ENCODE results near the gene GRIN3B. TPM values are rescaled to one million over a fixed set of nuclear protein-coding genes. Genes with fewer than 3 reads are reported as not detected.

GRIN3B gene
- total and polyA plus RNA-seq, 2 experiments from 2014 or later = 0.54 TPM; not detected in 1

GRCh38 chr19:986083-986482 lies 14.1 kb upstream of the GRIN3B start:
- H3K4me3 ChIP-seq = no peak overlapping the region
- in situ Hi-C loops (cut with MboI) = loop anchor here (10.0 kb wide), 1 partner anchor 211 kb away; no protein-coding TSS in a partner anchor

GRCh38 chr19:988081-988480 lies 12.1 kb upstream of the GRIN3B start:
- in situ Hi-C loops (cut with MboI) = loop anchor here (10.0 kb wide), 1 partner anchor 213 kb away; no protein-coding TSS in a partner anchor
- TF ChIP-seq EZH2phosphoT487 (IDR thresholded peaks at IDR 0.05; ENCODE audit: insufficient read depth, low read depth) = no peak
- no peak for TF ChIP-seq EZH2 (IDR thresholded peaks at IDR 0.05; ENCODE audit: insufficient read depth, poor library complexity, severe bottlenecking)

More at GRCh38 chr19:986083-986482, 14.1 kb upstream of the GRIN3B start:
- Histone ChIP-seq H2AFZ (no peak overlapping the region), H3K9me2 (ENCODE audit: insufficient read depth) (no peaks in the 10 kb centered on the region), H3F3A (ENCODE audit: insufficient read depth) (peaks cover 11% of the 10 kb centered on the region), H3K36me3 (ENCODE audit: low read depth) (no peaks in the 10 kb centered on the region; the same call in 1 of the 2 replicates), H4K20me1 (ENCODE audit: insufficient read depth) (no peaks in the 10 kb centered on the region), H3K9me3 (ENCODE audit: low read depth) (no peaks in the 10 kb centered on the region), H3K27me3 (replicated peaks; ENCODE audit: insufficient read depth) (no peaks in the 10 kb centered on the region), H3K27ac (no peak overlapping the region), H3K4me2 (ENCODE audit: unreplicated experiment) (no peak overlapping the region), H3K4me1 (ENCODE audit: insufficient read depth) (peaks cover 11% of the 10 kb centered on the region; the same call in 1 of the 2 replicates), H3K79me2 (ENCODE audit: insufficient read depth) (peaks cover 25% of the 10 kb centered on the region), H3K9ac (no peak overlapping the region)
- no peak for DNase-seq
- 91% methylated on average over 14 of the region's 14 CpGs for WGBS, 2 experiments (ENCODE audit: low coverage in 1 of 2, low lambda C conversion rate in 2 of 2, missing lambda C conversion rate in 2 of 2)
- TF ChIP-seq EZH2phosphoT487 (IDR thresholded peaks at IDR 0.05; ENCODE audit: insufficient read depth, low read depth) (no peak), EZH2 (IDR thresholded peaks at IDR 0.05; ENCODE audit: insufficient read depth, poor library complexity, severe bottlenecking) (no peak)

GRCh38 chr19:988510-988909 lies 11.7 kb upstream of the GRIN3B start:
- no peak for DNase-seq
- Histone ChIP-seq H3K9ac (no peak overlapping the region), H3K4me2 (ENCODE audit: unreplicated experiment) (no peak overlapping the region), H4K20me1 (ENCODE audit: insufficient read depth) (no peaks in the 10 kb centered on the region), H3K36me3 (ENCODE audit: low read depth) (no peaks in the 10 kb centered on the region; the same call in 1 of the 2 replicates), H2AFZ (no peak overlapping the region), H3K27ac (no peak overlapping the region), H3K4me1 (ENCODE audit: insufficient read depth) (peaks cover 8% of the 10 kb centered on the region; the same call in 1 of the 2 replicates), H3K9me3 (ENCODE audit: low read depth) (no peaks in the 10 kb centered on the region), H3F3A (ENCODE audit: insufficient read depth) (peaks cover 8% of the 10 kb centered on the region), H3K27me3 (replicated peaks; ENCODE audit: insufficient read depth) (no peaks in the 10 kb centered on the region), H3K9me2 (ENCODE audit: insufficient read depth) (no peaks in the 10 kb centered on the region), H3K4me3 (no peak overlapping the region), H3K79me2 (ENCODE audit: insufficient read depth) (peaks cover 25% of the 10 kb centered on the region)
- WGBS, 2 experiments (ENCODE audit: low coverage in 1 of 2, low lambda C conversion rate in 2 of 2, missing lambda C conversion rate in 2 of 2) = 90 to 93% methylated on average over 15 of the region's 15 CpGs
- in situ Hi-C loops (cut with MboI) = loop anchor here (10.0 kb wide), 1 partner anchor 214 kb away; no protein-coding TSS in a partner anchor
- TF ChIP-seq EZH2 (IDR thresholded peaks at IDR 0.05; ENCODE audit: insufficient read depth, poor library complexity, severe bottlenecking) (no peak), EZH2phosphoT487 (IDR thresholded peaks at IDR 0.05; ENCODE audit: insufficient read depth, low read depth) (no peak)

More at GRCh38 chr19:988081-988480, 12.1 kb upstream of the GRIN3B start:
- Histone ChIP-seq H3K27me3 (replicated peaks; ENCODE audit: insufficient read depth) (no peaks in the 10 kb centered on the region), H3K4me2 (ENCODE audit: unreplicated experiment) (no peak overlapping the region), H3K27ac (no peak overlapping the region), H4K20me1 (ENCODE audit: insufficient read depth) (no peaks in the 10 kb centered on the region), H3K9me3 (ENCODE audit: low read depth) (no peaks in the 10 kb centered on the region), H3F3A (ENCODE audit: insufficient read depth) (peaks cover 12% of the 10 kb centered on the region), H3K79me2 (ENCODE audit: insufficient read depth) (peaks cover 25% of the 10 kb centered on the region), H2AFZ (no peak overlapping the region), H3K36me3 (ENCODE audit: low read depth) (no peaks in the 10 kb centered on the region; the same call in 1 of the 2 replicates), H3K9ac (no peak overlapping the region), H3K4me3 (no peak overlapping the region), H3K9me2 (ENCODE audit: insufficient read depth) (no peaks in the 10 kb centered on the region), H3K4me1 (ENCODE audit: insufficient read depth) (peaks cover 11% of the 10 kb centered on the region; the same call in 1 of the 2 replicates)
- DNase-seq = no peak
- WGBS, 2 experiments (ENCODE audit: low coverage in 1 of 2, low lambda C conversion rate in 2 of 2, missing lambda C conversion rate in 2 of 2) = 81 to 88% methylated on average over 14 of the region's 14 CpGs

GRCh38 chr19:989381-990081 lies 10.7 kb upstream of the GRIN3B start:
- Histone ChIP-seq H3K9me2 (ENCODE audit: insufficient read depth) (no peaks in the 10 kb centered on the region), H3K79me2 (ENCODE audit: insufficient read depth) (peaks cover 17% of the 10 kb centered on the region), H3F3A (ENCODE audit: insufficient read depth) (peaks cover 6% of the 10 kb centered on the region; the same call in 1 of the 2 replicates), H3K27ac (no peak overlapping the region), H3K4me1 (ENCODE audit: insufficient read depth) (0 out of 2 replicates have a peak, but pooled peaks cover 3% of the 10 kb centered on the region), H4K20me1 (ENCODE audit: insufficient read depth) (no peaks in the 10 kb centered on the region), H2AFZ (no peak overlapping the region), H3K4me2 (ENCODE audit: unreplicated experiment) (no peak overlapping the region), H3K9ac (no peak overlapping the region), H3K9me3 (ENCODE audit: low read depth) (no peaks in the 10 kb centered on the region), H3K36me3 (ENCODE audit: low read depth) (no peaks in the 10 kb centered on the region; the same call in 1 of the 2 replicates), H3K27me3 (replicated peaks; ENCODE audit: insufficient read depth) (no peaks in the 10 kb centered on the region), H3K4me3 (no peak overlapping the region)
- in situ Hi-C loops (cut with MboI) = loop anchor here (10.0 kb wide), 1 partner anchor 215 kb away; no protein-coding TSS in a partner anchor
- TF ChIP-seq EZH2phosphoT487 (IDR thresholded peaks at IDR 0.05; ENCODE audit: insufficient read depth, low read depth) = no peak
- no peak for TF ChIP-seq EZH2 (IDR thresholded peaks at IDR 0.05; ENCODE audit: insufficient read depth, poor library complexity, severe bottlenecking)
- DNase-seq = no peak
- 90 to 93% methylated on average over 20 to 22 of the region's 25 CpGs for WGBS, 2 experiments (ENCODE audit: low coverage in 1 of 2, low lambda C conversion rate in 2 of 2, missing lambda C conversion rate in 2 of 2)
